Progenitor cell of endocrine pancreas (in vitro differentiated cells): Measurements from ENCODE around the gene SUMF1. TPM values are rescaled to one million over a fixed set of nuclear protein-coding genes. Genes with fewer than 3 reads are reported as not detected.

Experiments used
- DNase-seq: peaks from one replicate; pipeline ENCODE4 v3.0.0; 2021; ENCODE audit warnings: low spot score; ENCODE audit not compliant: unreplicated experiment
- H3K27ac Mint-ChIP-seq: 2 replicates; pipeline ENCODE4 v1.8.0; 2021; ENCODE audit warnings: mild to moderate bottlenecking, moderate library complexity, mixed read lengths
- H3K27me3 Mint-ChIP-seq: 2 replicates; pipeline ENCODE4 v1.8.0; 2021; ENCODE audit warnings: mixed read lengths
- H3K36me3 Mint-ChIP-seq: 2 replicates; pipeline ENCODE4 v1.8.0; 2022; ENCODE audit warnings: mixed read lengths; ENCODE audit not compliant: insufficient read depth
- H3K4me1 Mint-ChIP-seq: 2 replicates; pipeline ENCODE4 v1.8.0; 2021; ENCODE audit warnings: low read depth, mixed read lengths
- H3K4me3 Mint-ChIP-seq: 2 replicates; pipeline ENCODE4 v1.8.0; 2021; ENCODE audit warnings: low read depth, mild to moderate bottlenecking, moderate library complexity, mixed read lengths
- H3K9me3 Mint-ChIP-seq: 2 replicates; pipeline ENCODE4 v1.8.0; 2021; ENCODE audit warnings: low read depth, mixed read lengths
- CTCF ChIP-seq: fragments of 200-600 bp; sonication (generic); IDR thresholded peaks from one replicate; pipeline ENCODE4 v1.5.0; 2021; ENCODE audit warnings: antibody characterized with exemption, mild to moderate bottlenecking; ENCODE audit not compliant: unreplicated experiment
- total RNA-seq: library from RNA; stranded (reverse); gene quantifications from 2 replicates; pipeline ENCODE4 v1.2.1, GENCODE V29; 2021

SUMF1 gene
- total RNA-seq, 1 donor from 2014 or later = 25.0 TPM

GRCh38 chr3:4454142-4454541 is 12.9 kb downstream of the SUMF1 start:
- Mint-ChIP-seq H3K27ac (no peak overlapping the region), H3K9me3 (no peaks in the 10 kb centered on the region), H3K4me1 (peaks cover 1% of the 10 kb centered on the region), H3K36me3 (peaks cover 5% of the 10 kb centered on the region), H3K4me3 (no peak overlapping the region), H3K27me3 (no peaks in the 10 kb centered on the region)
- DNase-seq = no peak
- no peak for TF ChIP-seq CTCF

GRCh38 chr3:4449043-4449805 is 17.8 kb downstream of the SUMF1 start:
- Mint-ChIP-seq H3K36me3 (peaks cover 3% of the 10 kb centered on the region), H3K9me3 (no peaks in the 10 kb centered on the region), H3K4me3 (no peak overlapping the region), H3K27me3 (no peaks in the 10 kb centered on the region), H3K27ac (no peak overlapping the region), H3K4me1 (peaks cover 4% of the 10 kb centered on the region)
- no peak for DNase-seq
- TF ChIP-seq CTCF = no peak

GRCh38 chr3:4448187-4448586 is 18.9 kb downstream of the SUMF1 start:
- TF ChIP-seq CTCF = no peak
- no peak for DNase-seq
- Mint-ChIP-seq H3K36me3 (peaks cover 3% of the 10 kb centered on the region), H3K27me3 (no peaks in the 10 kb centered on the region), H3K4me1 (peaks cover 4% of the 10 kb centered on the region), H3K4me3 (no peak overlapping the region), H3K9me3 (no peaks in the 10 kb centered on the region), H3K27ac (no peak overlapping the region)

GRCh38 chr3:4447295-4447999 is 19.6 kb downstream of the SUMF1 start:
- H3K4me3 Mint-ChIP-seq = no peak overlapping the region
- no peak for TF ChIP-seq CTCF
- DNase-seq = no peak
- no peaks in the 10 kb centered on the region for H3K27me3 Mint-ChIP-seq
- H3K9me3 Mint-ChIP-seq = no peaks in the 10 kb centered on the region
- H3K4me1 Mint-ChIP-seq = peaks cover 4% of the 10 kb centered on the region
- H3K27ac Mint-ChIP-seq = peak overlapping the region; percentile 6
- peaks cover 3% of the 10 kb centered on the region for H3K36me3 Mint-ChIP-seq

- Mint-ChIP-seq H3K9me3 (no peaks in the 10 kb centered on the region), H3K27me3 (no peaks in the 10 kb centered on the region), H3K27ac (no peak overlapping the region), H3K4me3 (no peak overlapping the region), H3K36me3 (peaks cover 10% of the 10 kb centered on the region), H3K4me1 (peaks cover 1% of the 10 kb centered on the region)
- no peak for DNase-seq
- TF ChIP-seq CTCF = no peak
Measured at GRCh38 chr3:4440951-4441350, 26.1 kb downstream of the SUMF1 start.
